Measurements from ENCODE around the gene HDAC9. TPM values are rescaled to one million over a fixed set of nuclear protein-coding genes. Genes with fewer than 3 reads are reported as not detected.

Gene HDAC9
- total RNA-seq, 1 donor from 2014 or later: 28.6 TPM

DNA sequence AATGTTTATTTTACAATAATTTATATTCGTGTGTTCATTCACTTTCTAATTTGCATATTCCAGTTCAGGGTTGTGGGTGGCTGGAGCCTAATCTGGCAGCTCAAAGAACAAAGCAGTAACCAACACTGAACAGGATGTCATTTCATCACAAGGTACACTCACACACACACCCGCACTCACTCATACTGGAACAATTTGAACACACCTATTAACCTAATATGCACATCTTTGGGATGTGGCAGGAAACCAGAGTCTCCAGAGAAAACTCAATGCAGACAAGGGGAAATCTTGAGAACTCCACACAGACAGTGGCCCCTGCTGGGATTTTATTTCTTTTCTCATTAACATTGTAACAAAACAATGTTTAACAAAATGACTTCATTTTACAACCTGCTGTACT lies 524.5 kb downstream of the HDAC9 start:
- H3K27ac Mint-ChIP-seq: no peak overlapping the region
- H3K9ac ChIP-seq: no peak overlapping the region
- H3K4me1 Mint-ChIP-seq: no peaks in the 10 kb centered on the region
- H3K27ac ChIP-seq: no peak overlapping the region
- H3K27me3 ChIP-seq: no peaks in the 10 kb centered on the region
- H3K9me3 ChIP-seq (ENCODE audit: low read depth): no peaks in the 10 kb centered on the region
- TF ChIP-seq, protein P1, sequence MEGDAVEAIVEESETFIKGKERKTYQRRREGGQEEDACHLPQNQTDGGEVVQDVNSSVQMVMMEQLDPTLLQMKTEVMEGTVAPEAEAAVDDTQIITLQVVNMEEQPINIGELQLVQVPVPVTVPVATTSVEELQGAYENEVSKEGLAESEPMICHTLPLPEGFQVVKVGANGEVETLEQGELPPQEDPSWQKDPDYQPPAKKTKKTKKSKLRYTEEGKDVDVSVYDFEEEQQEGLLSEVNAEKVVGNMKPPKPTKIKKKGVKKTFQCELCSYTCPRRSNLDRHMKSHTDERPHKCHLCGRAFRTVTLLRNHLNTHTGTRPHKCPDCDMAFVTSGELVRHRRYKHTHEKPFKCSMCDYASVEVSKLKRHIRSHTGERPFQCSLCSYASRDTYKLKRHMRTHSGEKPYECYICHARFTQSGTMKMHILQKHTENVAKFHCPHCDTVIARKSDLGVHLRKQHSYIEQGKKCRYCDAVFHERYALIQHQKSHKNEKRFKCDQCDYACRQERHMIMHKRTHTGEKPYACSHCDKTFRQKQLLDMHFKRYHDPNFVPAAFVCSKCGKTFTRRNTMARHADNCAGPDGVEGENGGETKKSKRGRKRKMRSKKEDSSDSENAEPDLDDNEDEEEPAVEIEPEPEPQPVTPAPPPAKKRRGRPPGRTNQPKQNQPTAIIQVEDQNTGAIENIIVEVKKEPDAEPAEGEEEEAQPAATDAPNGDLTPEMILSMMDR (IDR thresholded peaks at IDR 0.05): no peak
- H3K79me2 ChIP-seq (ENCODE audit: low read depth): no peaks in the 10 kb centered on the region
- H3K36me3 ChIP-seq: no peaks in the 10 kb centered on the region
- H3K4me3 ChIP-seq: no peak overlapping the region
- H3K27me3 Mint-ChIP-seq (ENCODE audit: insufficient read depth, low read depth): no peaks in the 10 kb centered on the region
- no peaks in the 10 kb centered on the region for H3F3A ChIP-seq (ENCODE audit: low read depth)
- no peaks in the 10 kb centered on the region for H4K20me1 ChIP-seq (ENCODE audit: low read depth)
- no peaks in the 10 kb centered on the region for H3K36me3 Mint-ChIP-seq
- H3K9me3 Mint-ChIP-seq: peaks cover 7% of the 10 kb centered on the region
- no peak overlapping the region for H3K4me2 ChIP-seq
- no peak overlapping the region for H2AFZ ChIP-seq (replicated peaks)
- no peaks in the 10 kb centered on the region for H3K4me1 ChIP-seq
- H3K4me3 Mint-ChIP-seq: no peak overlapping the region
- DNase-seq (ENCODE audit: low spot score): no peak

DNA sequence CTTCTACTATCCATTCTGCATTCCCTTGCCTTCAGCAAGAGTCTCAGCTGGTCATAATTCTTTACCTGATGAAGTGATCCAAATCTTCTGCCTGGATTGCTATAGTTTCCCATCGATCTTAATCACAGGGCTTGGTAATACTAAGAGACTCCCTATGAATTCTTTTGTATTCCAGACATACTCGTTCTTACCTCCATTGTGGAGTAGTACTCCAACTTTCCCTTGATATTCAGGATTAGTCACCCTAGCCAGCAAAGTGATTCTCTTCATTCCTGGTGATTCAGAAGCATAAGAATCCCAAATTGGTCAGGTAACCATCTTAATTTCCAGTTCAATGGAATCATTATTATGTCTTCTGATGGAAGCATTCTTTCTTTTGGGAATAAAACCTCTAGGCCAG lies 525.2 kb downstream of the HDAC9 start:
- Histone ChIP-seq H3K79me2 (ENCODE audit: low read depth) (no peaks in the 10 kb centered on the region), H3K9me3 (ENCODE audit: low read depth) (no peaks in the 10 kb centered on the region), H3K36me3 (no peaks in the 10 kb centered on the region), H3K4me2 (no peak overlapping the region), H4K20me1 (ENCODE audit: low read depth) (no peaks in the 10 kb centered on the region), H3K4me3 (no peak overlapping the region), H3K27ac (no peak overlapping the region), H3F3A (ENCODE audit: low read depth) (no peaks in the 10 kb centered on the region), H2AFZ (replicated peaks) (no peak overlapping the region), H3K27me3 (no peaks in the 10 kb centered on the region), H3K9ac (no peak overlapping the region), H3K4me1 (no peaks in the 10 kb centered on the region)
- peaks cover 7% of the 10 kb centered on the region for H3K9me3 Mint-ChIP-seq
- no peak overlapping the region for H3K4me3 Mint-ChIP-seq
- TF ChIP-seq, protein P1 (IDR thresholded peaks at IDR 0.05): no peak
- TF ChIP-seq EZH2 (IDR thresholded peaks at IDR 0.05) (no peak), EZH2phosphoT487 (IDR thresholded peaks at IDR 0.05) (no peak)
- no peaks in the 10 kb centered on the region for H3K27me3 Mint-ChIP-seq (ENCODE audit: insufficient read depth, low read depth)
- DNase-seq (ENCODE audit: low spot score): no peak
- no peaks in the 10 kb centered on the region for H3K4me1 Mint-ChIP-seq
- H3K36me3 Mint-ChIP-seq: no peaks in the 10 kb centered on the region
- H3K27ac Mint-ChIP-seq: no peak overlapping the region

DNA sequence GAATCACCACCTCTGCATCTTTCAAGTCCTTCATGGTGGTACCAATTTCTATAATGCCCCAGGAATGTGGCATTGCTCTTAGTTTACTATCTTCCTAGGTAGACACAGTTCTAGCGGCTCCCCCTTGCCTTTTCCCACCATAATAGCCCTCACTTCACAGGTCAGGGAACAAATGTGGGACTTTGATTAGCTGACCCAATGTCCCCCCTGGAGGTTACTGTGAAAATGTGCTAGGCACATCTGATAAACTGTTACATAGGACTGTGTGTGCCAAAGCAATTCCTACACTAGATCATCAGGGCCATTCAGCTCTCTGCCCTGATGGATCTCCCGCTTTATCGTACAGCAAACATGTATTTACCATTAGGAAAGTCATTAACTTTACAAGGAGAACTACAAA lies 527.9 kb downstream of the HDAC9 start:
- Histone ChIP-seq H3F3A (ENCODE audit: low read depth) (no peaks in the 10 kb centered on the region), H3K27ac (no peak overlapping the region), H3K27me3 (no peaks in the 10 kb centered on the region), H3K36me3 (no peaks in the 10 kb centered on the region), H3K4me3 (no peak overlapping the region), H3K4me2 (no peak overlapping the region), H3K4me1 (no peaks in the 10 kb centered on the region), H3K9ac (no peak overlapping the region), H3K9me3 (ENCODE audit: low read depth) (no peaks in the 10 kb centered on the region), H3K79me2 (ENCODE audit: low read depth) (no peaks in the 10 kb centered on the region), H4K20me1 (ENCODE audit: low read depth) (no peaks in the 10 kb centered on the region), H2AFZ (replicated peaks) (no peak overlapping the region)
- Mint-ChIP-seq H3K36me3 (no peaks in the 10 kb centered on the region), H3K4me3 (no peak overlapping the region), H3K27ac (no peak overlapping the region), H3K4me1 (no peaks in the 10 kb centered on the region), H3K9me3 (no peaks in the 10 kb centered on the region), H3K27me3 (ENCODE audit: insufficient read depth, low read depth) (no peaks in the 10 kb centered on the region)
- no peak for DNase-seq (ENCODE audit: low spot score)
- no peak for TF ChIP-seq EZH2 (IDR thresholded peaks at IDR 0.05)
- TF ChIP-seq EZH2phosphoT487 (IDR thresholded peaks at IDR 0.05): no peak
- TF ChIP-seq, protein P1 (IDR thresholded peaks at IDR 0.05): no peak

DNA sequence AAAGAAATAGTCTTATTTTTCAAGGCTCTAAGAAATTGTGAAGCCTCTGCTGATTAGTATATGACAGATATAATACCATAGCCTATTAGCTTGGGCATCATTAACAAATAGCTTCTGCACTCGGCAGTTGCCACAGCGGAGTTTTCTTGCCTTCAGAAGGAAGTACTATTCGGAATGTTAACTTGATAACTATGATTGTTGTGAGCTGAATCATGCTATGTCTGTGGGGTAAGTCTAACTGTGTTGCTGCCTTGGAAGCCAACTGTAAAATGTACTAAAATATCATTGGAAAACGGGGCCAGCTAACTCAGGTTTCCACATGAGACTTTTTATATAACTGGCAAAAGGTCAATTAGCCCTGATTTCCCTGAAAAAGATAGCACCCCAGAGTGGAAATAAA lies 528.7 kb downstream of the HDAC9 start:
- Mint-ChIP-seq H3K4me1 (no peaks in the 10 kb centered on the region), H3K27ac (no peak overlapping the region), H3K27me3 (ENCODE audit: insufficient read depth, low read depth) (no peaks in the 10 kb centered on the region), H3K36me3 (no peaks in the 10 kb centered on the region), H3K4me3 (no peak overlapping the region), H3K9me3 (no peaks in the 10 kb centered on the region)
- Histone ChIP-seq H4K20me1 (ENCODE audit: low read depth) (no peaks in the 10 kb centered on the region), H2AFZ (replicated peaks) (no peak overlapping the region), H3K79me2 (ENCODE audit: low read depth) (no peaks in the 10 kb centered on the region), H3K27ac (no peak overlapping the region), H3K4me3 (no peak overlapping the region), H3K9ac (no peak overlapping the region), H3K27me3 (no peaks in the 10 kb centered on the region), H3K4me1 (no peaks in the 10 kb centered on the region), H3K9me3 (ENCODE audit: low read depth) (no peaks in the 10 kb centered on the region), H3K36me3 (no peaks in the 10 kb centered on the region), H3K4me2 (no peak overlapping the region), H3F3A (ENCODE audit: low read depth) (no peaks in the 10 kb centered on the region)
- no peak for TF ChIP-seq EZH2phosphoT487 (IDR thresholded peaks at IDR 0.05)
- TF ChIP-seq, protein P1 (IDR thresholded peaks at IDR 0.05): no peak
- no peak for TF ChIP-seq EZH2 (IDR thresholded peaks at IDR 0.05)
- no peak for DNase-seq (ENCODE audit: low spot score)
